ENCODE data around the gene ZNF417.
"Not testable (repeated sequence)": the region's sequence is repeated elsewhere in the genome, so short reads cannot be mapped to it uniquely, and the experiment has no call there.

The ZNF417 gene

GRCh38 chr19:57916168-57916995, at the start of gene ZNF417:
Gene ZNF417 (minus strand): TSS chr19:57916592. CDS start chr19:57916411, 181 bp downstream.
- peak; percentile 84 to 97 (median 96) for DNase-seq

GRCh38 chr19:57964761-57965160, 48.4 kb upstream of the ZNF417 start:
- no peak for DNase-seq

DNA sequence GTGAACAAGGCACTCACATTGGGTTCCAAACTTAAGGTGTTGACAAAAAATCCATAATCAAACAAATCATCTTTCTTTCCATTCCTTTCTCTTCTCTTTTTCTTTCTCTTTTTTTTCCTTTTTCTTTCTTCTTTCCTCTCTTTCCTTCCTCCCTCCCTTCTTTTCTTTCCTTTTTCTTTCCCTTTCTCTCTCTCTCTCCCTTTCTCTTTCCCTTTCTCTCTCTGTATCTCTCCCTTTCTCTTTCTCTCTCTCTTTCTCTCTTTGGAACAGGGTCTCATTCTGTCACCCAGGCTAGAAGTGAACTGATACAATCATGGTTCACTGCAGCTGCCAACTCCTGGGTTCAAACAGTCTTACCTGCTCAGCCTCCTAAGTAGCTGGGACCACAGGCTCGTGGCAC, 45.4 kb upstream of the ZNF417 start:
- DNase-seq, result no peak

- DNase-seq, result no peak
These were observed 38.6 kb upstream of the ZNF417 start for GRCh38 chr19:57954996-57955395.

DNA sequence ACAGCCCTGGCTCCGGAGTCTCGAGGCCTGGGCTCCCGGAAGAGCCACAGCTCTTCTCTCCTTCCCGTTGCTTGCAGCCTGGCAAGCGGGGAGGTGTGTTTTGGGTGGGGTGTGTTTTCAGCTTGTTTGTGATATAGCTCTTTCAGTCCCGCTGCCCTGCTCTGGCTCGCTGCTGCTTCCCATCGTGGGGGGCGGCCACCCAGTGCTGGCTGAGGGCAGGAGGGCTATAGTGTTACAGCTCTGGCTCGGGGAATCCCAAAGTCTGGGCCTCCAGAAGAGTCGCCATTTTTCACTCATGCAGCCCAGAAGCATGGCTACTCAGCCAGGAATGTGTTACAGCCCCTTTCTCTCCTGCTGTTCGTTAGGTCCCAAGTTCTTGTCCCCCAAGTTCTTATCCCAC, 33.3 kb upstream of the ZNF417 start:
- no peak for DNase-seq

DNA sequence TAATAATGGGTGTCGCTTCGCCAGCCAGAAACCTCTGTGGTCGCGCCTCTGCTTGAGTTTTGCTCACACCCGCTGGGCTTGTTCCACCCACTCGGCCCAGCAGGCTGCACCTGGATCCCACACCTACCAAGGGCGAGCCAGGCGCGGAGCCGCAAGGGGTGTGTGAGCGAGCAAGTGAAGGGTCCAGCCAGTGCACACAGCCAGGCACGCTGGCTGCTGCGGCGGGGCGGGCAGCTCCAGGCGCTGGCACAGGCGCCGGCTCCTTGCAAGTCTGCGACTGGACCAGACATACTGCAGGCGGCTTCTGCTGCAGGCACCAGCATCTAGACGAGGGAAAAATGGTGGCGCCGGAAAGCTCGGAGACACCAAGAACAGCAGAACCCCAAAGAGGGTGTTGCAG, 32.9 kb upstream of the ZNF417 start:
- no peak for DNase-seq

- DNase-seq, result peak; percentile 91 to 96 (median 95)
These were observed 31.2 kb upstream of the ZNF417 start, which contains the start of gene ZNF256 for GRCh38 chr19:57947419-57948134. Gene ZNF256 (minus strand): TSS chr19:57947706. CDS start chr19:57947474, 232 bp downstream.

GRCh38 chr19:57947088-57947418, 30.7 kb upstream of the ZNF417 start:
- DNase-seq, result no peak

GRCh38 chr19:57946316-57946715, 29.9 kb upstream of the ZNF417 start:
- no peak for DNase-seq

GRCh38 chr19:57941593-57941992, 25.2 kb upstream of the ZNF417 start:
- no peak for DNase-seq

- DNase-seq, result no peak
These were observed 19.3 kb upstream of the ZNF417 start for GRCh38 chr19:57935731-57936130.

- DNase-seq, result no peak
These were observed 18.7 kb upstream of the ZNF417 start, which contains the start of gene ZNF418 for GRCh38 chr19:57934820-57935665. Gene ZNF418 (minus strand): TSS chr19:57935402. CDS start chr19:57933822, 1,580 bp downstream.

- DNase-seq, result no peak
These were observed 11.2 kb upstream of the ZNF417 start for GRCh38 chr19:57927587-57927986.

- DNase-seq, result no peak
These were observed 1.9 kb downstream of the ZNF417 start for GRCh38 chr19:57914531-57914930.

GRCh38 chr19:57907394-57907793, 9.0 kb downstream of the ZNF417 start:
- no peak for DNase-seq

DNA sequence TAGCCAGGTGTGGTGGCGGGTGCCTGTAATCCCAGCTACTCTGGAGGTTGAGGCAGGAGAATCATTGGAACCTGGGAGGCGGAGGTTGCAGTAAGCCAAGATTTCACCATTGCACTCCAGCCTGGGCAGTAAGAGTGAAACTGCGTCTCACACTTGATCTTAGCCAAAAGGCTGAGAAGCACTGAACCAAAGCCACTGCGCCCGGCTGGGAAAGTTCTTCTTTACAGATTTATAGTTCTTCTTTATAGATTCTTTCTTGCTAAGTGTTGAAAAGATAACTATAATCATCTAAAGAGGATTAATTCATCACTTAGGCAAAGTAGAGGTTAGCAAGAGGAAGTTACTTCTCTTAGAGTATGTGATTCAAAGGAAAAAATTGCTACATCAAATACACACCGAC, 11.1 kb downstream of the ZNF417 start:
- DNase-seq, result no peak

DNA sequence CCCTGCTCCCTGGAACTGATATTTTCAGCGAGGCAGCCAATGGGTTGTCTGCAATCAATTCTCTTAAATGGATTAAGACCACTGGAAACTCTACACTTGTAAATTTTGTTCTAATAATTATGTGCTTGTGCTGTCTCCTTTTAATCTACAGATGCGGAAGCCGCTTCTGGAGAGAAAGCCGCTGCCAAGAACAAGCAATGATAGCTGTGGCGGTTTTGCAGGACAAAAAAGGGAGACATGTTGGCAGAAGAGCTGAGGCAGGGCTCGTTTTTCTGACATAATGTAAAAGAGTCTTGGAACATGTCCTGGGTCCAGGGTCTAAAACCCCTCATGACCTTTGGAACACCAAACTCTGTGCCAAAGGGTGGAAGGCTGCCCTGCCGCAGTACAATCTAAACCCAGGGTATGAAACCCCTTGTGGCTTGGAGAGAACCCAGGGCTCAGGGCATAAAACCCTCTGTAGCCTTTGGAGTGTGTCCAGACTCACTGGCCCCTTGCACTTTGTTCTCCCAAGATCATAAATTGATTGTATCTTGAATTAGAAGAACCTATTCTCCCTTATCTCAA, 12.7 kb downstream of the ZNF417 start:
- no peak for DNase-seq

DNA sequence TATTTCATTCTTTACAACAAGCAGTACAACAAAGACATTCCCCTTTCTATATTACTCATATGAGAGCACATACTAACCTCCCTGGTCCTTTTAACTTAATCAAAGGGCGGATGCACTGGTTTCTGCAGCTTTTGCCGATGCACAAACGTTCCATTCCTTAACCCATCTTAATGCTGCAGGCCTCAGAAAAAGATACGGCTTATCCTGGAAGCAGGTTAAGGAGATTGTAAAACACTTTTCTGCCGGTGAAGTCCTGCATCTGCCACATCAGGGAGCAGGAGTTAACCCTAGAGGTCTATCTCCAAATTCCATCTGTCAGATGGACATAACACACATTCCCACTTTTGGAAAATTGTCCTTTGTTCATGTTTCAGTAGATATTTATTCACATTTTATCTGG, 16.1 kb downstream of the ZNF417 start:
- no peak for DNase-seq

- DNase-seq, result not testable (repeated sequence)
These were observed 25.7 kb downstream of the ZNF417 start for GRCh38 chr19:57890706-57891105.

DNA sequence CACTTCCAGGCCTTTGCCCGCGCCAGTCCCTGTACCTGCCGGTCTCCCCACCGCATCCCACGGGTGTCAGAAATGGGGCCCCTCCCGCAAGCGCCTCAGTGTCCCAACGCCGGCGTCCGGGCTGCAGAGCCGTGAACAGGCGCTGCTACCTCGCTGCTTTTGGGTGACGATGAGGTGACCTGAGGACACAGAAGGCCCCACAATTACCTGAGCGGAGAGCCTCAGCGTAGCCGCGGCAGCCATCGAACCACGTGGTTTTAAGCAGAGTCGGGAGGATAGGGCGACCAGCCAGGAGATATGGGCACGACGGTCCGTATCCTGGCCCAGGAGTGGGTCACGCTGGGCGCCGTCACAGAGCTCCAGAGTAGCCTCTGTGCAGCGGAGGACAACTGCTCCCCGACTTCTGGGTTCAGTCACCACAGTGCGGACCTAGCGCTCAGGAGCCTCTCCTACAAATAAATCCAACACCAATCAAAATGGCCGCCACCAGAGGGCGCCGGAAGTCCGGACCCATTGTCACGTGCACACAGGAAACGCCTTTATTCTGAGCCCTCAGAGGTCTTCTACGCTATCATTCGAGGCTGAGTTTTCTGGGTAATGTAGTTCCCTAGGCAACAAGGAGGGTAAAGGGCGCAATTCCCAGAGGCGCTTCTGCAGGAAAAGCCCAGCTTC, 27.7 kb downstream of the ZNF417 start, which contains the start of gene ZNF814:
Gene ZNF814, minus strand, starts transcription at position 478 of the 672 bp plus-strand sequence. Its CDS starts 235 bp downstream, at position 243.
- DNase-seq, result peak in 2 of 3 experiments; percentile 1 to 3

DNA sequence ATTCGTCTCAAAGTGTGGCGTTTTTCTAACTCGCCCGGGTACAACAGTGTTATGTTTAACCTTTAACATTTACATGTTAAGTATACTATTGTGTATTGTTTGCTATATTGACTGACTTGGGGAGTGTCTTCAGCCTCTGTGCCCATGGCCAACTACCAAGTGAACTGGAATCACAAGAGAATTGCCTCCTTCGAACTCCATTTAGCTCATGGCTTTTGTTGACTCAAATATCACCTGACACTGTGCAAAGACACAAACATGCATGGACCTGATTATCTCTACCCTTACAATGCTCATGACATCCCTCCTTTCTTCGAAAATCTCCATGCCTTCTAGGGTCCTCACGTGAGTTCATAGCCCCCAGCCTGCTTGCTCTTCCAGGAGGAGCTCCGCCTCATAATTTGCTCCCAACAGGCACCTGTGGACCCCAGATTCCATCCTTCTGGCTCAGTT, 28.3 kb downstream of the ZNF417 start:
- no peak for DNase-seq

Data from NCI-H1417 (cell line).